PFSK-1 (cell line): ENCODE measurements around the gene KLHDC7A.

Experiments used
- FOXP2 ChIP-seq: optimal IDR thresholded peaks from 2 replicates; pipeline ENCODE3; 2011; ENCODE audit warnings: borderline replicate concordance, control low read depth, inconsistent platforms; ENCODE audit not compliant: insufficient read depth; ENCODE audit errors: extremely low read length, extremely low read depth
- POLR2AphosphoS5 ChIP-seq: IDR thresholded peaks from 2 replicates; pipeline ENCODE4 v1.6.1; 2012; ENCODE audit warnings: low read depth, mild to moderate bottlenecking, control low read depth, low read length, moderate library complexity
- REST ChIP-seq, 2 experiments: IDR thresholded peaks; 2 replicates each; pipeline versions ENCODE4 v1.6.1 to v1.8.0; 2011 to 2012; ENCODE audit warnings: low read depth in 2 of 2, low read length in 2 of 2, control low read depth in 1 of 2, inconsistent platforms in 1 of 2, mild to moderate bottlenecking in 1 of 2, moderate library complexity in 1 of 2; ENCODE audit not compliant: insufficient read depth in 1 of 2
- SIN3A ChIP-seq: IDR thresholded peaks from 2 replicates; pipeline ENCODE4 v1.6.1; 2012; ENCODE audit warnings: mild to moderate bottlenecking, low read length, moderate library complexity, borderline replicate concordance; ENCODE audit not compliant: insufficient read depth
- TAF1 ChIP-seq: IDR thresholded peaks from 2 replicates; pipeline ENCODE4 v1.6.1; 2012; ENCODE audit warnings: low read length, control low read depth, borderline replicate concordance; ENCODE audit not compliant: insufficient read depth

KLHDC7A gene

GRCh38 chr1:18527514-18527913 is 46.8 kb downstream of the KLHDC7A start:
- no peak for TF ChIP-seq TAF1
- TF ChIP-seq SIN3A, result no peak
- TF ChIP-seq REST (IDR thresholded peaks at IDR 0.05; ENCODE audit: insufficient read depth in 1 of 2, low read depth in 2 of 2, low read length in 2 of 2), result no peak
- TF ChIP-seq POLR2AphosphoS5, result no peak

GRCh38 chr1:18527921-18528320 is 47.2 kb downstream of the KLHDC7A start:
- no peak for TF ChIP-seq FOXP2
- TF ChIP-seq POLR2AphosphoS5, result no peak
- TF ChIP-seq REST (IDR thresholded peaks at IDR 0.05; ENCODE audit: insufficient read depth in 1 of 2, low read depth in 2 of 2, low read length in 2 of 2), result no peak
- no peak for TF ChIP-seq SIN3A
- TF ChIP-seq TAF1, result no peak

GRCh38 chr1:18528616-18529015 is 47.9 kb downstream of the KLHDC7A start:
- TF ChIP-seq TAF1 (no peak), REST (IDR thresholded peaks at IDR 0.05; ENCODE audit: insufficient read depth in 1 of 2, low read depth in 2 of 2, low read length in 2 of 2) (no peak), SIN3A (no peak), FOXP2 (no peak), POLR2AphosphoS5 (no peak)

GRCh38 chr1:18529714-18530113 is 49.0 kb downstream of the KLHDC7A start:
- TF ChIP-seq FOXP2 (no peak), POLR2AphosphoS5 (no peak), SIN3A (no peak), REST (IDR thresholded peaks at IDR 0.05; ENCODE audit: insufficient read depth in 1 of 2, low read depth in 2 of 2, low read length in 2 of 2) (no peak), TAF1 (no peak)
